Mesendoderm (in vitro differentiated cells): ENCODE data around the gene GSTM1.

Source experiments
- DNase-seq: peaks from one replicate; pipeline ENCODE4 v3.0.0; 2013
- H2AK5ac ChIP-seq: 2 replicates; pipeline ENCODE4 v1.6.1; 2013; ENCODE audit warnings: low read length, inconsistent platforms
- H2BK120ac ChIP-seq: 2 replicates; pipeline ENCODE4 v1.6.1; 2013; ENCODE audit warnings: low read depth, mild to moderate bottlenecking, low read length, moderate library complexity, mixed read lengths
- H2BK15ac ChIP-seq: replicated peaks from 2 replicates; pipeline ENCODE4 v1.6.1; 2013; ENCODE audit warnings: low read depth, mild to moderate bottlenecking, moderate library complexity
- H2BK5ac ChIP-seq: 2 replicates; pipeline ENCODE4 v1.6.1; 2013; ENCODE audit warnings: low read length, inconsistent platforms
- H3K18ac ChIP-seq: 2 replicates; pipeline ENCODE4 v1.6.1; 2013; ENCODE audit warnings: mild to moderate bottlenecking, low read length, mixed read lengths
- H3K23ac ChIP-seq: one replicate; pipeline ENCODE4 v1.6.1; 2013; ENCODE audit warnings: low read length
- H3K27ac ChIP-seq: 2 replicates; pipeline ENCODE4 v1.5.1; 2013; ENCODE audit warnings: low read depth, mild to moderate bottlenecking, inconsistent platforms, low read length, moderate library complexity
- H3K27me3 ChIP-seq: 2 replicates; pipeline ENCODE4 v1.6.1; 2013; ENCODE audit warnings: low read length, control low read depth, mild to moderate bottlenecking, inconsistent platforms; ENCODE audit not compliant: insufficient read depth, poor library complexity
- H3K36me3 ChIP-seq: 2 replicates; pipeline ENCODE4 v1.6.1; 2013; ENCODE audit warnings: low read length, inconsistent platforms; ENCODE audit not compliant: control insufficient read depth, insufficient read depth
- H3K4ac ChIP-seq: one replicate; pipeline ENCODE4 v1.6.1; 2013; ENCODE audit warnings: low read depth, mild to moderate bottlenecking, low read length, moderate library complexity
- H3K4me1 ChIP-seq: 2 replicates; pipeline ENCODE4 v1.6.1; 2013; ENCODE audit warnings: low read depth, low read length, inconsistent platforms; ENCODE audit not compliant: control insufficient read depth
- H3K4me2 ChIP-seq: 2 replicates; pipeline ENCODE4 v1.6.1; 2013; ENCODE audit warnings: low read length
- H3K4me3 ChIP-seq: 2 replicates; pipeline ENCODE4 v1.5.1; 2013; ENCODE audit warnings: mild to moderate bottlenecking, low read length
- H3K56ac ChIP-seq: one replicate; pipeline ENCODE4 v1.6.1; 2013; ENCODE audit warnings: low read length
- H3K79me1 ChIP-seq: 2 replicates; pipeline ENCODE4 v1.6.1; 2013; ENCODE audit warnings: low read length, inconsistent platforms
- H3K79me2 ChIP-seq: 2 replicates; pipeline ENCODE4 v1.6.1; 2013; ENCODE audit warnings: mild to moderate bottlenecking, low read length; ENCODE audit not compliant: control insufficient read depth, insufficient read depth
- H3K9ac ChIP-seq: 2 replicates; pipeline ENCODE4 v1.6.1; 2013; ENCODE audit warnings: low read length, inconsistent platforms
- H4K5ac ChIP-seq: one replicate; pipeline ENCODE4 v1.6.1; 2013; ENCODE audit warnings: low read length
- H4K8ac ChIP-seq: one replicate; pipeline ENCODE4 v1.6.1; 2013; ENCODE audit warnings: low read depth, mild to moderate bottlenecking, control low read depth, low read length, moderate library complexity
- WGBS: extraction: QIAGEN DNeasy Blood & Tissue Kit; methylation state at CpG from one replicate; pipeline ENCODE4 v1.1.7; 2013; ENCODE audit warnings: low lambda C conversion rate, missing lambda C conversion rate; ENCODE audit not compliant: insufficient coverage; ENCODE audit errors: extremely low coverage; 5-methylcytosine and 5-hydroxymethylcytosine counted together

The GSTM1 gene

DNA sequence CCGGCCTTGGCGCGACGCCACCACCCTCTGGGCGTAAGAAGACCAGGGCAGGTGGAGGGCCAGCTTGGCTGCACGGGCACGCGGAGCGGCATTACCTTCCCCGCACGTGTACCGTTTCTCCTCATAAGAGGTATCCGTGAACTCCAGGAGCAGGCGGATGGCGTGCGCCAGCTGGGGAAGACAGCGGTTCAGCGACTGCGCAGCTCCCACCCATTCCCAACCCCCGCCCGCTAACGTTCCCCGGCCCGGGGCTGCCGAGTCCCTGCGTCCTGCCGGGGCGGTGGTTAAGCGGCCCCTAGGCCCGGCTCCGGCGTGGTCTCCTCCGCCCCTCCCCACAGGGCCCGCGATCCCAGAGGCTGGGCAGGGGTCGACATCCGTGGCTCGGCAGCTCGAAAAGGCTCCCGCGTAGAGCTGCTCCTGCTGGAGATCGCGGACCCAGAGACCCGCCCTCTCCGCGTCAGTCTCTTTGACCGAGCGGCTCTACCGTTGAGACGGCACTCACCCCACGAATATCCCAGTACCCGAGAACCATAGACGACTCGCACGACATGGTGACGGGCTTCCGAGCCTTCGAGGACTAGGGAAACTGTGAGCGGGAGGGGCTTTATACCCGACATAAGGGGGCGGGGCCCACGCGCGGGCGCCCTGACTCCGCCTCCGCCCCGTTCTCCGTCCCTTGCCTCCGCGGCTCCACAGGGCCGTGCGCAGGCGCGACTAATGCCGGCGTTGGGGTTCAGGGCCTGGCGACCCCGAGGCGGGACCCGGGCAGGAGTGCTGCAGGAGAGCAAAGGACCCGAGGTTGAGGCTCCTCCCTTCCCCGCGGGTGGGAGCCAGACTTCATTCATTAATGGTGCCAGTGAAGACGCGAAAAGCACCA is 52.4 kb downstream of the GSTM1 start:
- Histone ChIP-seq H3K56ac (peak overlapping the region; percentile 88), H3K23ac (no peak overlapping the region), H3K27me3 (no peaks in the 10 kb centered on the region), H3K9ac (peak overlapping the region; percentile 81), H3K4me1 (peaks cover 6% of the 10 kb centered on the region), H2BK5ac (no peak overlapping the region), H2AK5ac (no peak overlapping the region), H2BK120ac (no peak overlapping the region), H4K5ac (no peak overlapping the region), H3K79me2 (no peaks in the 10 kb centered on the region), H2BK15ac (no peak overlapping the region), H3K79me1 (no peaks in the 10 kb centered on the region), H3K18ac (peak overlapping the region; percentile 31), H4K8ac (no peak overlapping the region), H3K4ac (peak overlapping the region; percentile 58), H3K36me3 (peaks cover 1% of the 10 kb centered on the region), H3K27ac (no peak overlapping the region), H3K4me2 (peak overlapping the region; percentile 91), H3K4me3 (peak overlapping the region; percentile 59)
- peak; percentile 63 for DNase-seq
- WGBS = no CpG with 5 or more reads among the region's 86 CpGs

DNA sequence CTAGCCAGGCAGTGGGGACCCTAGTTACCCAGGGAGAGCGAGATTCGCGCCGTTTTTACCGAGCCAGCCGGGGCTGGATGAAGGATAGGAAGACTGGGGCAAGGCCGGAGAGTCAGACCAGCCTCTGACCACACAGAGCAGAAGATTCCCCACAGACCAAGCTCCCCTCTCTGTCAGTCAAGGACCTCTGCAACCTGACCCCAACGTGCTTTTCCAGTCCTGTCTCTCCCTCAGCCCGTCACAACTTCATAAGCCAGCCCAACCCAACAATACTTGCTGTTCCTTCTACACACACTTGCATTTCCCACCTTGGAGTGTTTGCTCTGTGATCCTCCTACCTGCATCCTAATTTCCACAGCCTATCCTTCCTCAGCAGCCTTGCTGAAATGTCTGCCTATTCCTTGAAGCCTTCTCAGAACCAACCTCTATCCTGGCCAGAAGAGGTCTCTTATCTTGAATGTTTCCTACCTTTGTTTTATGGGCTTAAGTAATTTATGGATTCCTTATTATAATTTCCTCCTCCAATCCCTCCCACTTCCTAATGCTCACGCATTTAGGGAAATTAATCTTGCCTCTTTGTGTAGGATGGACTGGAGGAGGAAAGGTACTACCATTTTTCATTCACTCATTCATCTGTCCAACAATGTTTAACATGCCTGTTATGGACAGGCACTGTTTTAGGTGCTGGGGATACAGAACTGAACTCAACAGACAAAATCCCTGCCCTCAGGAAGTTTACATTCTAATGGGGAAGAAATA is 53.2 kb downstream of the GSTM1 start, which contains the start of gene GSTM3:
Gene GSTM3 (minus strand): TSS at position 424 of the 759 bp plus-strand sequence. CDS start 751 bp downstream, outside the sequence.
- no peak within 1 kb of the TSS for H3K23ac ChIP-seq
- H3K36me3 ChIP-seq = peaks cover 1% of the 10 kb centered on the region
- peak within 1 kb of the TSS; percentile 81 for H3K9ac ChIP-seq
- no peak within 1 kb of the TSS for H2BK5ac ChIP-seq
- no peak within 1 kb of the TSS for H3K27ac ChIP-seq
- H3K4me3 ChIP-seq = peak within 1 kb of the TSS; percentile 59
- H3K79me2 ChIP-seq = no peaks in the 10 kb centered on the region
- peak within 1 kb of the TSS; percentile 88 for H3K56ac ChIP-seq
- WGBS = no CpG with 5 or more reads among the region's 10 CpGs
- H3K18ac ChIP-seq = peak within 1 kb of the TSS; percentile 31
- peak within 1 kb of the TSS; percentile 91 for H3K4me2 ChIP-seq
- H3K4ac ChIP-seq = peak within 1 kb of the TSS; percentile 58
- H3K4me1 ChIP-seq = peaks cover 6% of the 10 kb centered on the region
- H2AK5ac ChIP-seq = no peak within 1 kb of the TSS
- no peaks in the 10 kb centered on the region for H3K27me3 ChIP-seq
- H2BK15ac ChIP-seq = no peak within 1 kb of the TSS
- peak; percentile 35 for DNase-seq
- H2BK120ac ChIP-seq = no peak within 1 kb of the TSS
- H4K5ac ChIP-seq = no peak within 1 kb of the TSS
- no peak within 1 kb of the TSS for H4K8ac ChIP-seq
- no peaks in the 10 kb centered on the region for H3K79me1 ChIP-seq
